ENCODE data around the gene FBXL19.

GRCh38 chr16:30992276-30992780 lies 69.0 kb downstream of the FBXL19 start:
- TF ChIP-seq RAD21 (CRISPR knock-in tag; conservative IDR thresholded peaks at IDR 0.05 in 1 of 2, IDR thresholded peaks at IDR 0.05 in 1 of 2) (no peak), CTCF (IDR thresholded peaks at IDR 0.05 in 2 of 3, conservative IDR thresholded peaks at IDR 0.05 in 1 of 3; ENCODE audit: insufficient read depth in 2 of 3, low read depth in 1 of 3, low read length in 3 of 3) (no peak), ZBTB43 (CRISPR knock-in tag; IDR thresholded peaks at IDR 0.05) (no peak), ZC3H11A (IDR thresholded peaks at IDR 0.05; ENCODE audit: low read depth, low read length) (no peak), HNRNPL (IDR thresholded peaks at IDR 0.05; ENCODE audit: low read depth, low read length) (no peak)

Measured in K562 (cell line).